GM21576 (cell line): Measurements from ENCODE around the gene CYP3A5.

Source experiments
- ATAC-seq: cut with Tn5 transposase; IDR thresholded peaks from one replicate; pipeline ENCODE4 v1.9.1; 2021; ENCODE audit warnings: mild to moderate bottlenecking, moderate library complexity; ENCODE audit not compliant: unreplicated experiment

Gene CYP3A5

GRCh38 chr7:99616359-99617191, 63.2 kb downstream of the CYP3A5 start, which contains the start of gene ZSCAN25:
ZSCAN25 (plus strand) TSS chr7:99616946; CDS start chr7:99619607, 2,661 bp downstream.
- peak; percentile 93 for ATAC-seq

- no peak for ATAC-seq
These were observed 63.8 kb downstream of the CYP3A5 start for GRCh38 chr7:99615989-99616358.

GRCh38 chr7:99614495-99614894, 65.3 kb downstream of the CYP3A5 start:
- ATAC-seq = no peak

GRCh38 chr7:99607548-99607947, 72.2 kb downstream of the CYP3A5 start:
- ATAC-seq = no peak

- no peak for ATAC-seq
These were observed 73.3 kb downstream of the CYP3A5 start for GRCh38 chr7:99606531-99606930.

- ATAC-seq = no peak
These were observed 74.3 kb downstream of the CYP3A5 start for GRCh38 chr7:99605527-99605926.

GRCh38 chr7:99601656-99602310, 78.0 kb downstream of the CYP3A5 start:
- ATAC-seq = no peak

GRCh38 chr7:99599836-99600235, 80.0 kb downstream of the CYP3A5 start:
- no peak for ATAC-seq
